Measurements from ENCODE around the gene RPL31.

- TF ChIP-seq CTCF (IDR thresholded peaks at IDR 0.05; ENCODE audit: poor library complexity) (no peak), EZH2phosphoT487 (IDR thresholded peaks at IDR 0.05; ENCODE audit: low read depth, severe bottlenecking, unreplicated experiment) (no peak), EZH2 (IDR thresholded peaks at IDR 0.05; ENCODE audit: borderline replicate concordance) (no peak)
These were observed 23.5 kb downstream of the RPL31 start for GRCh38 chr2:101025561-101025960.

Data from hepatocyte (in vitro differentiated cells).